Stimulated activated CD4-positive, alpha-beta T cell treated with anti-CD3 and anti-CD28 coated beads, Interleukin-4, amount 100 ng/mL, for 24 hours (primary cell): ENCODE results near the gene TBCD.
"Not testable (repeated sequence)": the region's sequence is repeated elsewhere in the genome, so short reads cannot be mapped to it uniquely, and the experiment has no call there.

Source experiments
- DNase-seq: peaks from one replicate; pipeline ENCODE4 v3.0.0-alpha.2; 2020

The TBCD gene

GRCh38 chr17:82941021-82942001, 189.4 kb downstream of the TBCD start:
- DNase-seq: no peak

GRCh38 chr17:82942166-82943130, 190.6 kb downstream of the TBCD start:
- DNase-seq: no peak

GRCh38 chr17:82943339-82943738, 191.5 kb downstream of the TBCD start:
- DNase-seq: no peak

- DNase-seq: no peak
Observed at GRCh38 chr17:82943751-82944150, 191.9 kb downstream of the TBCD start.

- DNase-seq: no peak
Observed at GRCh38 chr17:82944990-82945389, 193.1 kb downstream of the TBCD start.

- DNase-seq: no peak
Observed at GRCh38 chr17:82946081-82946480, 194.2 kb downstream of the TBCD start.

- no peak for DNase-seq
Observed at GRCh38 chr17:82947051-82947991, 195.5 kb downstream of the TBCD start.

GRCh38 chr17:82948081-82948511, 196.2 kb downstream of the TBCD start:
- no peak for DNase-seq

- no peak for DNase-seq
Observed at GRCh38 chr17:82948957-82949356, 197.1 kb downstream of the TBCD start.

GRCh38 chr17:82949361-82949760, 197.5 kb downstream of the TBCD start:
- no peak for DNase-seq

GRCh38 chr17:82949984-82950383, 198.1 kb downstream of the TBCD start:
- no peak for DNase-seq

- no peak for DNase-seq
Observed at GRCh38 chr17:82950525-82951102, 198.7 kb downstream of the TBCD start.

GRCh38 chr17:82952019-82952418, 200.2 kb downstream of the TBCD start:
- DNase-seq: no peak

- DNase-seq: not testable (repeated sequence)
Observed at GRCh38 chr17:82955106-82955505, 203.2 kb downstream of the TBCD start.

GRCh38 chr17:82955627-82956026, 203.8 kb downstream of the TBCD start:
- not testable (repeated sequence) for DNase-seq

- no peak for DNase-seq
Observed at GRCh38 chr17:82956146-82956725, 204.4 kb downstream of the TBCD start.

- no peak for DNase-seq
Observed at GRCh38 chr17:82956726-82957468, 205.0 kb downstream of the TBCD start.

GRCh38 chr17:82957469-82957795, 205.6 kb downstream of the TBCD start:
- DNase-seq: no peak

- no peak for DNase-seq
Observed at GRCh38 chr17:82957961-82958561, 206.2 kb downstream of the TBCD start.

GRCh38 chr17:82959242-82959930, 207.5 kb downstream of the TBCD start:
- no peak for DNase-seq
